Prostate gland (tissue), 2 donors: Measurements from ENCODE around the gene ZC2HC1B.

Source experiments
- CTCF ChIP-seq, 4 experiments: fragments of 200-600 bp in 2 of 4; fragments of 450-650 bp in 2 of 4; sonication (generic) in 2 of 4; IDR thresholded peaks; 1 replicate in 3 of 4; 2 replicates in 1 of 4; pipeline ENCODE4 v1.5.1; 2016 to 2019; ENCODE audit warnings: antibody characterized with exemption in 4 of 4, mild to moderate bottlenecking in 2 of 4, moderate library complexity in 2 of 4
- POLR2A ChIP-seq: fragments of 450-650 bp; IDR thresholded peaks from one replicate; pipeline ENCODE4 v1.6.1; 2016; ENCODE audit warnings: antibody characterized with exemption, mild to moderate bottlenecking
- POLR2AphosphoS5 ChIP-seq: sonication (generic); formaldehyde crosslinking; IDR thresholded peaks from one replicate; pipeline ENCODE4 v1.6.1; 2017; ENCODE audit warnings: antibody characterized with exemption

GRCh38 chr6:143896126-143896860 lies 32.0 kb downstream of the ZC2HC1B start:
- no peak for TF ChIP-seq CTCF (IDR thresholded peaks at IDR 0.05)
- no peak for TF ChIP-seq POLR2A
- TF ChIP-seq POLR2AphosphoS5: peak; percentile 61
